ENCODE data around the gene S100A4. TPM values are rescaled to one million over a fixed set of nuclear protein-coding genes. Genes with fewer than 3 reads are reported as not detected.
"Not testable (repeated sequence)": the region's sequence is repeated elsewhere in the genome, so short reads cannot be mapped to it uniquely, and the experiment has no call there.

Gene S100A4
- total RNA-seq, 1 donor from 2014 or later = 137 TPM

GRCh38 chr1:153526132-153526543 lies 19.5 kb downstream of the S100A4 start:
- no peak overlapping the region for H3K4me3 ChIP-seq
- no peaks in the 10 kb centered on the region for H3K27me3 ChIP-seq (ENCODE audit: low read depth)
- no peaks in the 10 kb centered on the region for H3K9me3 ChIP-seq (replicated peaks)
- no peak overlapping the region for H3K27ac ChIP-seq (replicated peaks)
- peaks cover 20% of the 10 kb centered on the region for H3K4me1 ChIP-seq
- no peak for DNase-seq
- no peaks in the 10 kb centered on the region for H3K36me3 ChIP-seq
- intact Hi-C loops (cut with micrococcal nuclease) = no loop called here
- no peak for TF ChIP-seq CTCF (IDR thresholded peaks at IDR 0.05; ENCODE audit: borderline replicate concordance)

GRCh38 chr1:153525088-153525728 lies 20.4 kb downstream of the S100A4 start:
- peaks cover 20% of the 10 kb centered on the region for H3K4me1 ChIP-seq
- H3K36me3 ChIP-seq = no peaks in the 10 kb centered on the region
- no peak overlapping the region for H3K4me3 ChIP-seq
- H3K27me3 ChIP-seq (ENCODE audit: low read depth) = no peaks in the 10 kb centered on the region
- intact Hi-C loops (cut with micrococcal nuclease) = no loop called here
- no peak for TF ChIP-seq CTCF (IDR thresholded peaks at IDR 0.05; ENCODE audit: borderline replicate concordance)
- DNase-seq = no peak
- H3K27ac ChIP-seq (replicated peaks) = peak overlapping the region; percentile 16
- H3K9me3 ChIP-seq (replicated peaks) = no peaks in the 10 kb centered on the region

GRCh38 chr1:153522353-153523048 lies 23.1 kb downstream of the S100A4 start:
- H3K4me3 ChIP-seq; H3K27ac ChIP-seq (replicated peaks); H3K9me3 ChIP-seq (replicated peaks); H3K27me3 ChIP-seq (ENCODE audit: low read depth); H3K36me3 ChIP-seq; intact Hi-C loops (cut with micrococcal nuclease); DNase-seq: not testable (repeated sequence)
- peaks cover 20% of the 10 kb centered on the region for H3K4me1 ChIP-seq

- intact Hi-C loops (cut with micrococcal nuclease); H3K36me3 ChIP-seq: not testable (repeated sequence)
Measured at GRCh38 chr1:153521808-153522207, 23.8 kb downstream of the S100A4 start.

GRCh38 chr1:153520818-153521476 lies 24.7 kb downstream of the S100A4 start:
- H3K27me3 ChIP-seq (ENCODE audit: low read depth) = no peaks in the 10 kb centered on the region

More at GRCh38 chr1:153521808-153522207, 23.8 kb downstream of the S100A4 start:
- not testable (repeated sequence) for H3K9me3 ChIP-seq (replicated peaks); H3K4me3 ChIP-seq; DNase-seq; H3K27ac ChIP-seq (replicated peaks); H3K27me3 ChIP-seq (ENCODE audit: low read depth)
- H3K4me1 ChIP-seq = peaks cover 17% of the 10 kb centered on the region

GRCh38 chr1:153520137-153520691 lies 25.4 kb downstream of the S100A4 start:
- H3K4me1 ChIP-seq = peaks cover 11% of the 10 kb centered on the region
- H3K4me3 ChIP-seq; H3K27ac ChIP-seq (replicated peaks); H3K9me3 ChIP-seq (replicated peaks); H3K27me3 ChIP-seq (ENCODE audit: low read depth); intact Hi-C loops (cut with micrococcal nuclease); DNase-seq; H3K36me3 ChIP-seq: not testable (repeated sequence)

More at GRCh38 chr1:153520818-153521476, 24.7 kb downstream of the S100A4 start:
- TF ChIP-seq CTCF (IDR thresholded peaks at IDR 0.05; ENCODE audit: borderline replicate concordance) = no peak
- Histone ChIP-seq H3K36me3 (no peaks in the 10 kb centered on the region), H3K4me3 (no peak overlapping the region), H3K9me3 (replicated peaks) (no peaks in the 10 kb centered on the region), H3K27ac (replicated peaks) (no peak overlapping the region), H3K4me1 (peaks cover 11% of the 10 kb centered on the region)
- DNase-seq = no peak
- intact Hi-C loops (cut with micrococcal nuclease) = no loop called here

Measured in left ventricle myocardium inferior (tissue), 1 donor.